WTC11 (cell line): ENCODE data around the gene EPM2A.

ENCODE experiments used
- CREB1 ChIP-seq: sonication (generic); formaldehyde crosslinking; IDR thresholded peaks from 2 replicates; pipeline ENCODE4 v1.8.0; 2023; ENCODE audit warnings: mild to moderate bottlenecking, missing genetic modification reagents
- IRF2 ChIP-seq: sonication (generic); formaldehyde crosslinking; IDR thresholded peaks from 2 replicates; pipeline ENCODE4 v1.8.0; 2022; ENCODE audit warnings: low read depth, missing genetic modification reagents, borderline replicate concordance
- NFYB ChIP-seq: sonication (generic); formaldehyde crosslinking; conservative IDR thresholded peaks from 2 replicates; pipeline ENCODE4 v1.8.0; 2022; ENCODE audit warnings: low read depth, missing genetic modification reagents
- SMAD3 ChIP-seq: sonication (generic); formaldehyde crosslinking; IDR thresholded peaks from 2 replicates; pipeline ENCODE4 v1.8.0; 2022; ENCODE audit warnings: missing genetic modification reagents, mild to moderate bottlenecking, borderline replicate concordance
- SP1 ChIP-seq: sonication (generic); formaldehyde crosslinking; conservative IDR thresholded peaks from 2 replicates; pipeline ENCODE4 v1.8.1; 2022; ENCODE audit warnings: missing genetic modification reagents
- TEAD4 ChIP-seq: sonication (generic); formaldehyde crosslinking; IDR thresholded peaks from 2 replicates; pipeline ENCODE4 v1.8.0; 2022; ENCODE audit warnings: mild to moderate bottlenecking, missing genetic modification reagents
- TP53 ChIP-seq: sonication (generic); formaldehyde crosslinking; IDR thresholded peaks from 2 replicates; pipeline ENCODE4 v1.8.1; 2023; ENCODE audit warnings: mild to moderate bottlenecking, missing genetic modification reagents
- TF ChIP-seq, protein P1 (sequence below): fragments of 200-600 bp; IDR thresholded peaks from 2 replicates; pipeline ENCODE4 v1.8.0; 2022; ENCODE audit warnings: antibody characterized with exemption
- TF ChIP-seq, protein P2 (sequence below): fragments of 250-450 bp; sonication (Bioruptor Pico); IDR thresholded peaks from 2 replicates; pipeline ENCODE4 v1.9.0; 2021; ENCODE audit warnings: mild to moderate bottlenecking
- TF ChIP-seq, protein P3 (sequence below): sonication (generic); formaldehyde crosslinking; IDR thresholded peaks from 2 replicates; pipeline ENCODE4 v1.8.1; 2022; ENCODE audit warnings: low read depth, mild to moderate bottlenecking, moderate library complexity, missing genetic modification reagents, borderline replicate concordance
- TF ChIP-seq, protein P4 (sequence below): sonication (generic); formaldehyde crosslinking; IDR thresholded peaks from 2 replicates; pipeline ENCODE4 v1.8.0; 2022; ENCODE audit warnings: mild to moderate bottlenecking, missing genetic modification reagents
- TF ChIP-seq, protein P5 (sequence below): sonication (generic); formaldehyde crosslinking; IDR thresholded peaks from 2 replicates; pipeline ENCODE4 v1.8.1; 2022; ENCODE audit warnings: mild to moderate bottlenecking, missing genetic modification reagents, moderate library complexity, borderline replicate concordance
- TF ChIP-seq, protein P6 (sequence below): sonication (generic); formaldehyde crosslinking; IDR thresholded peaks from 2 replicates; pipeline ENCODE4 v1.8.1; 2022; ENCODE audit warnings: mild to moderate bottlenecking, moderate library complexity, missing genetic modification reagents

DNA sequence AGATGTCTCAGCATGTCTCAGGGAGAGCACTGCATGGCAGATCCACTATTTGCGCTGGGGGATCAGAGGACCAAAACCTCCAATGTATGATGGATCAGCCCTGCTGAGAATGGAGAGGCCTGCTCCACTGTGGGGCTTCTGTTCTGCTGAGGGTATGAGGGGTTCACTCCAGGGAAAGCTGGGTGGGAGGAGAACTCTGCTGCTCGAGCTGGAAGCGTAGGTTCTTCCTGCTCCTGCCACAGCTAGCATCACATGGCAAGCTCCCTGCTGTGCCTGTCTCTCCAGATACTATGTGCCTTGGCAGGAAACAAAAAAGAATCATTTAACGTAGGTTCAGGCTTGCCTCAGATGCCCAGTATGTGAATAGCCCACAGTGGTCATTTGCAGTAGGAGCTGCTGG, 105.8 kb downstream of the EPM2A start:
- TF ChIP-seq SMAD3 (CRISPR knock-in tag) (no peak), IRF2 (CRISPR knock-in tag) (no peak), TP53 (no peak), SP1 (no peak), TEAD4 (CRISPR knock-in tag) (no peak), CREB1 (no peak), NFYB (CRISPR knock-in tag) (no peak)
- TF ChIP-seq, protein P1, sequence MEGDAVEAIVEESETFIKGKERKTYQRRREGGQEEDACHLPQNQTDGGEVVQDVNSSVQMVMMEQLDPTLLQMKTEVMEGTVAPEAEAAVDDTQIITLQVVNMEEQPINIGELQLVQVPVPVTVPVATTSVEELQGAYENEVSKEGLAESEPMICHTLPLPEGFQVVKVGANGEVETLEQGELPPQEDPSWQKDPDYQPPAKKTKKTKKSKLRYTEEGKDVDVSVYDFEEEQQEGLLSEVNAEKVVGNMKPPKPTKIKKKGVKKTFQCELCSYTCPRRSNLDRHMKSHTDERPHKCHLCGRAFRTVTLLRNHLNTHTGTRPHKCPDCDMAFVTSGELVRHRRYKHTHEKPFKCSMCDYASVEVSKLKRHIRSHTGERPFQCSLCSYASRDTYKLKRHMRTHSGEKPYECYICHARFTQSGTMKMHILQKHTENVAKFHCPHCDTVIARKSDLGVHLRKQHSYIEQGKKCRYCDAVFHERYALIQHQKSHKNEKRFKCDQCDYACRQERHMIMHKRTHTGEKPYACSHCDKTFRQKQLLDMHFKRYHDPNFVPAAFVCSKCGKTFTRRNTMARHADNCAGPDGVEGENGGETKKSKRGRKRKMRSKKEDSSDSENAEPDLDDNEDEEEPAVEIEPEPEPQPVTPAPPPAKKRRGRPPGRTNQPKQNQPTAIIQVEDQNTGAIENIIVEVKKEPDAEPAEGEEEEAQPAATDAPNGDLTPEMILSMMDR: no peak
- TF ChIP-seq, protein P2, sequence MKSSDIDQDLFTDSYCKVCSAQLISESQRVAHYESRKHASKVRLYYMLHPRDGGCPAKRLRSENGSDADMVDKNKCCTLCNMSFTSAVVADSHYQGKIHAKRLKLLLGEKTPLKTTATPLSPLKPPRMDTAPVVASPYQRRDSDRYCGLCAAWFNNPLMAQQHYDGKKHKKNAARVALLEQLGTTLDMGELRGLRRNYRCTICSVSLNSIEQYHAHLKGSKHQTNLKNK (CRISPR knock-in tag): no peak
- TF ChIP-seq, protein P3, sequence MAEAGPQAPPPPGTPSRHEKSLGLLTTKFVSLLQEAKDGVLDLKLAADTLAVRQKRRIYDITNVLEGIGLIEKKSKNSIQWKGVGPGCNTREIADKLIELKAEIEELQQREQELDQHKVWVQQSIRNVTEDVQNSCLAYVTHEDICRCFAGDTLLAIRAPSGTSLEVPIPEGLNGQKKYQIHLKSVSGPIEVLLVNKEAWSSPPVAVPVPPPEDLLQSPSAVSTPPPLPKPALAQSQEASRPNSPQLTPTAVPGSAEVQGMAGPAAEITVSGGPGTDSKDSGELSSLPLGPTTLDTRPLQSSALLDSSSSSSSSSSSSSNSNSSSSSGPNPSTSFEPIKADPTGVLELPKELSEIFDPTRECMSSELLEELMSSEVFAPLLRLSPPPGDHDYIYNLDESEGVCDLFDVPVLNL (CRISPR knock-in tag): no peak
- TF ChIP-seq, protein P4, sequence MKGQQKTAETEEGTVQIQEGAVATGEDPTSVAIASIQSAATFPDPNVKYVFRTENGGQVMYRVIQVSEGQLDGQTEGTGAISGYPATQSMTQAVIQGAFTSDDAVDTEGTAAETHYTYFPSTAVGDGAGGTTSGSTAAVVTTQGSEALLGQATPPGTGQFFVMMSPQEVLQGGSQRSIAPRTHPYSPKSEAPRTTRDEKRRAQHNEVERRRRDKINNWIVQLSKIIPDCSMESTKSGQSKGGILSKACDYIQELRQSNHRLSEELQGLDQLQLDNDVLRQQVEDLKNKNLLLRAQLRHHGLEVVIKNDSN: no peak
- TF ChIP-seq, protein P5, sequence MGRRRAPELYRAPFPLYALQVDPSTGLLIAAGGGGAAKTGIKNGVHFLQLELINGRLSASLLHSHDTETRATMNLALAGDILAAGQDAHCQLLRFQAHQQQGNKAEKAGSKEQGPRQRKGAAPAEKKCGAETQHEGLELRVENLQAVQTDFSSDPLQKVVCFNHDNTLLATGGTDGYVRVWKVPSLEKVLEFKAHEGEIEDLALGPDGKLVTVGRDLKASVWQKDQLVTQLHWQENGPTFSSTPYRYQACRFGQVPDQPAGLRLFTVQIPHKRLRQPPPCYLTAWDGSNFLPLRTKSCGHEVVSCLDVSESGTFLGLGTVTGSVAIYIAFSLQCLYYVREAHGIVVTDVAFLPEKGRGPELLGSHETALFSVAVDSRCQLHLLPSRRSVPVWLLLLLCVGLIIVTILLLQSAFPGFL: no peak
- TF ChIP-seq, protein P6, sequence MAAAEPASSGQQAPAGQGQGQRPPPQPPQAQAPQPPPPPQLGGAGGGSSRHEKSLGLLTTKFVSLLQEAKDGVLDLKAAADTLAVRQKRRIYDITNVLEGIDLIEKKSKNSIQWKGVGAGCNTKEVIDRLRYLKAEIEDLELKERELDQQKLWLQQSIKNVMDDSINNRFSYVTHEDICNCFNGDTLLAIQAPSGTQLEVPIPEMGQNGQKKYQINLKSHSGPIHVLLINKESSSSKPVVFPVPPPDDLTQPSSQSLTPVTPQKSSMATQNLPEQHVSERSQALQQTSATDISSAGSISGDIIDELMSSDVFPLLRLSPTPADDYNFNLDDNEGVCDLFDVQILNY (CRISPR knock-in tag): no peak
